ENCODE data around the gene OSGIN1.

DNA sequence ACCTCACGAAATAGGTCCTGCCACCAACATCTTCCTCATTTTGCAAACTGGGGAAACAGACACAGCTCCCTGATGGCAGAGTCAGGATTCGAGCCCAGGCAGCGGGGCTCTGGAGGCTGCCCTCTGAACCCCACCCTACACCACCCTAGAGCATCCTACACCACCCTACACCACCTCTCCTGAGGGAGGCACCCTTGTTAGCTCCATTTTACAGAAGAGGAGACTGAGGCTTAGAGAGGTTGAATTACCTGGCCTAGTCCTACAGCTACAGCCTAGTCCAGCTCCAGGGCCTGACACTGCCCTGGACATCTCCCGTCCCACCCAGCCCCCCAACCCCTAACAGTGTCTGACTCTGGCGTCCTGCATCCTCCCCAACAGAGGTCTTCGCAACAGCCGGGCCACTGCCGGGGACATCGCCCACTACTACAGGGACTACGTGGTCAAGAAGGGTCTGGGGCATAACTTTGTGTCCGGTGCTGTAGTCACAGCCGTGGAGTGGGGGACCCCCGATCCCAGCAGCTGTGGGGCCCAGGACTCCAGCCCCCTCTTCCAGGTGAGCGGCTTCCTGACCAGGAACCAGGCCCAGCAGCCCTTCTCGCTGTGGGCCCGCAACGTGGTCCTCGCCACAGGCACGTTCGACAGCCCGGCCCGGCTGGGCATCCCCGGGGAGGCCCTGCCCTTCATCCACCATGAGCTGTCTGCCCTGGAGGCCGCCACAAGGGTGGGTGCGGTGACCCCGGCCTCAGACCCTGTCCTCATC lies 11.8 kb downstream of the OSGIN1 start:
- TF ChIP-seq, protein P1, sequence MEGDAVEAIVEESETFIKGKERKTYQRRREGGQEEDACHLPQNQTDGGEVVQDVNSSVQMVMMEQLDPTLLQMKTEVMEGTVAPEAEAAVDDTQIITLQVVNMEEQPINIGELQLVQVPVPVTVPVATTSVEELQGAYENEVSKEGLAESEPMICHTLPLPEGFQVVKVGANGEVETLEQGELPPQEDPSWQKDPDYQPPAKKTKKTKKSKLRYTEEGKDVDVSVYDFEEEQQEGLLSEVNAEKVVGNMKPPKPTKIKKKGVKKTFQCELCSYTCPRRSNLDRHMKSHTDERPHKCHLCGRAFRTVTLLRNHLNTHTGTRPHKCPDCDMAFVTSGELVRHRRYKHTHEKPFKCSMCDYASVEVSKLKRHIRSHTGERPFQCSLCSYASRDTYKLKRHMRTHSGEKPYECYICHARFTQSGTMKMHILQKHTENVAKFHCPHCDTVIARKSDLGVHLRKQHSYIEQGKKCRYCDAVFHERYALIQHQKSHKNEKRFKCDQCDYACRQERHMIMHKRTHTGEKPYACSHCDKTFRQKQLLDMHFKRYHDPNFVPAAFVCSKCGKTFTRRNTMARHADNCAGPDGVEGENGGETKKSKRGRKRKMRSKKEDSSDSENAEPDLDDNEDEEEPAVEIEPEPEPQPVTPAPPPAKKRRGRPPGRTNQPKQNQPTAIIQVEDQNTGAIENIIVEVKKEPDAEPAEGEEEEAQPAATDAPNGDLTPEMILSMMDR (tag by site-specific recombination; IDR thresholded peaks at IDR 0.05) = no peak
- TF ChIP-seq ZNF585B (tag by site-specific recombination; IDR thresholded peaks at IDR 0.05) = no peak
- TF ChIP-seq ZNF174 (tag by site-specific recombination; IDR thresholded peaks at IDR 0.05) = no peak
- TF ChIP-seq EGR2 (tag by site-specific recombination; IDR thresholded peaks at IDR 0.05; ENCODE audit: low read depth) = no peak
- TF ChIP-seq YY2 (tag by site-specific recombination; IDR thresholded peaks at IDR 0.05) = no peak
- TF ChIP-seq, protein P2, sequence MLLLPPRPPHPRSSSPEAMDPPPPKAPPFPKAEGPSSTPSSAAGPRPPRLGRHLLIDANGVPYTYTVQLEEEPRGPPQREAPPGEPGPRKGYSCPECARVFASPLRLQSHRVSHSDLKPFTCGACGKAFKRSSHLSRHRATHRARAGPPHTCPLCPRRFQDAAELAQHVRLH (tag by site-specific recombination; IDR thresholded peaks at IDR 0.05) = no peak
- no peak for TF ChIP-seq ZNF623 (tag by site-specific recombination; IDR thresholded peaks at IDR 0.05)
- TF ChIP-seq, protein P3, sequence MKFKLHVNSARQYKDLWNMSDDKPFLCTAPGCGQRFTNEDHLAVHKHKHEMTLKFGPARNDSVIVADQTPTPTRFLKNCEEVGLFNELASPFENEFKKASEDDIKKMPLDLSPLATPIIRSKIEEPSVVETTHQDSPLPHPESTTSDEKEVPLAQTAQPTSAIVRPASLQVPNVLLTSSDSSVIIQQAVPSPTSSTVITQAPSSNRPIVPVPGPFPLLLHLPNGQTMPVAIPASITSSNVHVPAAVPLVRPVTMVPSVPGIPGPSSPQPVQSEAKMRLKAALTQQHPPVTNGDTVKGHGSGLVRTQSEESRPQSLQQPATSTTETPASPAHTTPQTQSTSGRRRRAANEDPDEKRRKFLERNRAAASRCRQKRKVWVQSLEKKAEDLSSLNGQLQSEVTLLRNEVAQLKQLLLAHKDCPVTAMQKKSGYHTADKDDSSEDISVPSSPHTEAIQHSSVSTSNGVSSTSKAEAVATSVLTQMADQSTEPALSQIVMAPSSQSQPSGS (tag by site-specific recombination; IDR thresholded peaks at IDR 0.05; ENCODE audit: low read depth) = no peak
- TF ChIP-seq, protein P4, sequence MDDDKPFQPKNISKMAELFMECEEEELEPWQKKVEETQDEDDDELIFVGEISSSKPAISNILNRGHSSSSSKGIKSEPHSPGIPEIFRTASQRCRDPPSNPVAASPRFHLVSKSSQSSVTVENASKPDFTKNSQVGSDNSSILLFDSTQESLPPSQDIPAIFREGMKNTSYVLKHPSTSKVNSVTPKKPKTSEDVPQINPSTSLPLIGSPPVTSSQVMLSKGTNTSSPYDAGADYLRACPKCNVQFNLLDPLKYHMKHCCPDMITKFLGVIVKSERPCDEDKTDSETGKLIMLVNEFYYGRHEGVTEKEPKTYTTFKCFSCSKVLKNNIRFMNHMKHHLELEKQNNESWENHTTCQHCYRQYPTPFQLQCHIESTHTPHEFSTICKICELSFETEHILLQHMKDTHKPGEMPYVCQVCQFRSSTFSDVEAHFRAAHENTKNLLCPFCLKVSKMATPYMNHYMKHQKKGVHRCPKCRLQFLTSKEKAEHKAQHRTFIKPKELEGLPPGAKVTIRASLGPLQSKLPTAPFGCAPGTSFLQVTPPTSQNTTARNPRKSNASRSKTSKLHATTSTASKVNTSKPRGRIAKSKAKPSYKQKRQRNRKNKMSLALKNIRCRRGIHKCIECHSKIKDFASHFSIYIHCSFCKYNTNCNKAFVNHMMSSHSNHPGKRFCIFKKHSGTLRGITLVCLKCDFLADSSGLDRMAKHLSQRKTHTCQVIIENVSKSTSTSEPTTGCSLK (tag by site-specific recombination; IDR thresholded peaks at IDR 0.05) = no peak
- no peak for TF ChIP-seq ZNF274 (IDR thresholded peaks at IDR 0.05; ENCODE audit: low read length)
- TF ChIP-seq ZNF274 (tag by site-specific recombination; IDR thresholded peaks at IDR 0.05; ENCODE audit: borderline replicate concordance) = no peak
